Aorta (tissue), 5 donors: ENCODE measurements around the gene CCL3. TPM values are rescaled to one million over a fixed set of nuclear protein-coding genes. Genes with fewer than 3 reads are reported as not detected.
"Not testable (repeated sequence)": the region's sequence is repeated elsewhere in the genome, so short reads cannot be mapped to it uniquely, and the experiment has no call there.

ENCODE experiments used
- ATAC-seq: fragments of 200-7000 bp; cut with Tn5 transposase; one replicate; pipeline ENCODE4 v1.9.1; 2022; ENCODE audit warnings: moderate library complexity; ENCODE audit not compliant: low FRiP score
- DNase-seq, 2 donors: peaks; one replicate each; pipeline ENCODE4 v3.0.0-alpha.2; 2020
- H3K27ac ChIP-seq, 2 donors: one replicate each; pipeline ENCODE4 v1.5.1; 2013; ENCODE audit warnings: low read length in 2 of 2, mild to moderate bottlenecking in 2 of 2, moderate library complexity in 2 of 2, control low read depth in 1 of 2, inconsistent platforms in 1 of 2, low read depth in 1 of 2
- H3K27me3 ChIP-seq, 2 donors: one replicate each; pipeline ENCODE4 v1.6.1; 2013; ENCODE audit warnings: control low read depth in 1 of 2, low read length in 1 of 2, mild to moderate bottlenecking in 1 of 2, moderate library complexity in 1 of 2; ENCODE audit not compliant: insufficient read depth in 2 of 2, control insufficient read depth in 1 of 2
- H3K36me3 ChIP-seq, 2 donors: one replicate each; pipeline ENCODE4 v1.6.1; 2013; ENCODE audit warnings: control low read depth in 1 of 2, low read length in 1 of 2, mild to moderate bottlenecking in 1 of 2; ENCODE audit not compliant: insufficient read depth in 2 of 2, control insufficient read depth in 1 of 2
- H3K4me1 ChIP-seq, 2 donors: one replicate each; pipeline ENCODE4 v1.6.1; 2013; ENCODE audit warnings: low read length in 2 of 2, control low read depth in 1 of 2, mild to moderate bottlenecking in 1 of 2, moderate library complexity in 1 of 2; ENCODE audit not compliant: insufficient read depth in 2 of 2, control insufficient read depth in 1 of 2
- H3K4me3 ChIP-seq, 2 donors: one replicate each; pipeline ENCODE4 v1.5.1; 2013; ENCODE audit warnings: low read length in 2 of 2, control low read depth in 1 of 2, mild to moderate bottlenecking in 1 of 2
- H3K9me3 ChIP-seq: one replicate; pipeline ENCODE4 v1.6.1; 2013; ENCODE audit warnings: mild to moderate bottlenecking, low read length; ENCODE audit not compliant: control insufficient read depth
- WGBS, 2 donors: extraction: QIAGEN DNeasy Blood & Tissue Kit; methylation state at CpG; one replicate each; pipeline ENCODE4 v1.1.7; 2013; 5-methylcytosine and 5-hydroxymethylcytosine counted together
- intact Hi-C, 2 donors: fragments of 100-400 bp; cut with DNase I; formaldehyde crosslinking; loops; one replicate each; pipeline versions ENCODE4 v1.14.2 to v1.15.0; 2022
- polyA plus RNA-seq, 2 donors: library from polyadenylated mRNA; stranded (reverse); fragments of 200-250 nt; gene quantifications; one replicate each; pipeline ENCODE4 v1.2.3, GENCODE V29; 2013
- total RNA-seq, 2 donors: library from RNA; stranded (reverse); fragmentation: NEBNext Ultra II Directional; extraction: Animal tissue kit (Norgen Biotek cat#: 25700); gene quantifications; one replicate each; pipeline ENCODE4 v1.2.1, GENCODE V29; 2021
- donor health status: healthy with polysubstance abuse.
- donor health status: Bipolar disorder and iron deficiency.
- donor health status: DM: no; HTN: no; CAD: no.
- donor health status: DM: no; HTN: no; CAD: no.
- donor health status: DM: yes; HTN: yes; CAD: no.

CCL3 gene
- total and polyA plus RNA-seq, 4 donors: 4.0 to 38.3 (median 12.3) TPM

- H3K4me3 ChIP-seq: no peak overlapping the region
- H3K27me3 ChIP-seq: no peaks in the 10 kb centered on the region
- no peak for DNase-seq
- no peaks in the 10 kb centered on the region for H3K36me3 ChIP-seq
- no peak overlapping the region for H3K27ac ChIP-seq
- no peaks in the 10 kb centered on the region for H3K4me1 ChIP-seq
- intact Hi-C loops: no loop called here
- no peaks in the 10 kb centered on the region for H3K9me3 ChIP-seq
- 73 to 74% methylated on average over 3 of the region's 3 CpGs for WGBS, 2 donors
- ATAC-seq: no peak
Measured at GRCh38 chr17:36120221-36120620, 30.3 kb upstream of the CCL3 start.

- no peaks in the 10 kb centered on the region for H3K4me1 ChIP-seq
- no peaks in the 10 kb centered on the region for H3K27me3 ChIP-seq
- no peak overlapping the region for H3K4me3 ChIP-seq
- DNase-seq (no peak), ATAC-seq (no peak)
- 89 to 91% methylated on average over 12 of the region's 12 CpGs for WGBS, 2 donors
- no peaks in the 10 kb centered on the region for H3K36me3 ChIP-seq
- no peak overlapping the region for H3K27ac ChIP-seq
- intact Hi-C loops: loop anchor here in 1 of 2 donors (2.0 to 5.0 kb wide), 2 partner anchors 34 to 66 kb away; no protein-coding TSS in a partner anchor
- H3K9me3 ChIP-seq: no peaks in the 10 kb centered on the region
Measured at GRCh38 chr17:36118477-36119353, 28.8 kb upstream of the CCL3 start.

GRCh38 chr17:36117505-36118382 is 27.8 kb upstream of the CCL3 start:
- H3K4me3 ChIP-seq: no peak overlapping the region
- H3K36me3 ChIP-seq: no peaks in the 10 kb centered on the region
- intact Hi-C loops: loop anchor here in 1 of 2 donors (2.0 to 5.0 kb wide), 2 partner anchors 35 to 67 kb away; no protein-coding TSS in a partner anchor
- no peaks in the 10 kb centered on the region for H3K9me3 ChIP-seq
- 29 to 37% methylated on average over 5 of the region's 5 CpGs for WGBS, 2 donors
- ATAC-seq: no peak
- H3K27ac ChIP-seq: no peak overlapping the region
- no peaks in the 10 kb centered on the region for H3K27me3 ChIP-seq
- DNase-seq: no peak
- no peaks in the 10 kb centered on the region for H3K4me1 ChIP-seq

- not testable (repeated sequence) for H3K27ac ChIP-seq, H3K36me3 ChIP-seq, H3K9me3 ChIP-seq, H3K4me1 ChIP-seq, H3K27me3 ChIP-seq, DNase-seq, H3K4me3 ChIP-seq, ATAC-seq
- intact Hi-C loops: loop anchor here in 1 of 2 donors (5.0 kb wide), 1 partner anchor 37 kb away; no protein-coding TSS in a partner anchor
Measured at GRCh38 chr17:36115649-36115977, 25.7 kb upstream of the CCL3 start.

GRCh38 chr17:36114971-36115648 is 25.2 kb upstream of the CCL3 start:
- not testable (repeated sequence) for H3K4me1 ChIP-seq, H3K27ac ChIP-seq, H3K27me3 ChIP-seq, H3K36me3 ChIP-seq, H3K4me3 ChIP-seq, DNase-seq, H3K9me3 ChIP-seq, ATAC-seq
- 71 to 78% methylated on average over 5 of the region's 5 CpGs for WGBS, 2 donors
- intact Hi-C loops: loop anchor here in 1 of 2 donors (5.0 kb wide), 1 partner anchor 37 kb away; no protein-coding TSS in a partner anchor

GRCh38 chr17:36113131-36113530 is 23.2 kb upstream of the CCL3 start:
- intact Hi-C loops, H3K9me3 ChIP-seq, H3K4me3 ChIP-seq, H3K27ac ChIP-seq, H3K36me3 ChIP-seq, H3K4me1 ChIP-seq, DNase-seq, H3K27me3 ChIP-seq, ATAC-seq: not testable (repeated sequence)
- whole genome bisulfite sequencing, 2 donors: 76 to 79% methylated on average over 1 of the region's 1 CpG

GRCh38 chr17:36112572-36112971 is 22.6 kb upstream of the CCL3 start:
- no peaks in the 10 kb centered on the region for H3K4me1 ChIP-seq
- no peaks in the 10 kb centered on the region for H3K9me3 ChIP-seq
- DNase-seq: no peak
- H3K27ac ChIP-seq: no peak overlapping the region
- intact Hi-C loops: no loop called here
- no peak overlapping the region for H3K4me3 ChIP-seq
- no peaks in the 10 kb centered on the region for H3K27me3 ChIP-seq
- no peaks in the 10 kb centered on the region for H3K36me3 ChIP-seq
- no peak for ATAC-seq

GRCh38 chr17:36111068-36111490 is 21.1 kb upstream of the CCL3 start:
- no peaks in the 10 kb centered on the region for H3K9me3 ChIP-seq
- peaks cover 0 to 1% of the 10 kb centered on the region in 2 donors for H3K27me3 ChIP-seq
- intact Hi-C loops: no loop called here
- ATAC-seq (no peak), DNase-seq (no peak)
- 67 to 69% methylated on average over 4 of the region's 4 CpGs for WGBS, 2 donors
- H3K4me1 ChIP-seq: no peaks in the 10 kb centered on the region
- no peak overlapping the region for H3K4me3 ChIP-seq
- H3K27ac ChIP-seq: no peak overlapping the region
- H3K36me3 ChIP-seq: no peaks in the 10 kb centered on the region
